ENCODE measurements around the gene ZFHX2. TPM values are rescaled to one million over a fixed set of nuclear protein-coding genes. Genes with fewer than 3 reads are reported as not detected.
A peak's percentile ranks its signal among the peaks of the same experiment; 100 is the strongest.

The ZFHX2 gene
- total RNA-seq, 1 donor from 2014 or later = 39.1 TPM

DNA sequence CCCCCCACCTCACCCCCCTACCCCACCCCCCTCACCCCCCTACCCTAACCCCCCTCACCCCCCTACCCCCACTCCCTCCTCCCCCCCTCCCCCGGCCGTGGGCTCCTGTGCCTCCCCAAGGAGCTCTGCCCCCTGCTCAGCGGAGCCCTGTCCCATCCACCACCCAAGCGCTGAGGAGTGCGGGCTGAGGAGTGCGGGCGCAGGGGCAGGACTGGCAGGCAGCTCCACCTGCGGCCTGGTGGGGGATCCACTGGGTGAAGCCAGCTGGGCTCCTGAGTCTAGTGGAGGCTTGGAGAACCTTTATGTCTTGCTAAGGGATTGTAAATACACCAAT lies 29.4 kb upstream of the ZFHX2 start:
- peaks cover 16% of the 10 kb centered on the region for H3K27me3 Mint-ChIP-seq (ENCODE audit: unreplicated experiment)
- H3K4me3 Mint-ChIP-seq (ENCODE audit: unreplicated experiment) = no peak overlapping the region
- H3K9me3 Mint-ChIP-seq (ENCODE audit: unreplicated experiment) = peaks cover 8% of the 10 kb centered on the region
- H3K4me1 Mint-ChIP-seq (ENCODE audit: low read depth, unreplicated experiment) = peaks cover 2% of the 10 kb centered on the region
- H3K36me3 Mint-ChIP-seq (ENCODE audit: unreplicated experiment) = no peaks in the 10 kb centered on the region
- peak; percentile 34 for DNase-seq
- H3K27ac Mint-ChIP-seq (ENCODE audit: unreplicated experiment) = no peak overlapping the region
- TF ChIP-seq, protein P1, sequence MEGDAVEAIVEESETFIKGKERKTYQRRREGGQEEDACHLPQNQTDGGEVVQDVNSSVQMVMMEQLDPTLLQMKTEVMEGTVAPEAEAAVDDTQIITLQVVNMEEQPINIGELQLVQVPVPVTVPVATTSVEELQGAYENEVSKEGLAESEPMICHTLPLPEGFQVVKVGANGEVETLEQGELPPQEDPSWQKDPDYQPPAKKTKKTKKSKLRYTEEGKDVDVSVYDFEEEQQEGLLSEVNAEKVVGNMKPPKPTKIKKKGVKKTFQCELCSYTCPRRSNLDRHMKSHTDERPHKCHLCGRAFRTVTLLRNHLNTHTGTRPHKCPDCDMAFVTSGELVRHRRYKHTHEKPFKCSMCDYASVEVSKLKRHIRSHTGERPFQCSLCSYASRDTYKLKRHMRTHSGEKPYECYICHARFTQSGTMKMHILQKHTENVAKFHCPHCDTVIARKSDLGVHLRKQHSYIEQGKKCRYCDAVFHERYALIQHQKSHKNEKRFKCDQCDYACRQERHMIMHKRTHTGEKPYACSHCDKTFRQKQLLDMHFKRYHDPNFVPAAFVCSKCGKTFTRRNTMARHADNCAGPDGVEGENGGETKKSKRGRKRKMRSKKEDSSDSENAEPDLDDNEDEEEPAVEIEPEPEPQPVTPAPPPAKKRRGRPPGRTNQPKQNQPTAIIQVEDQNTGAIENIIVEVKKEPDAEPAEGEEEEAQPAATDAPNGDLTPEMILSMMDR (IDR thresholded peaks at IDR 0.05; ENCODE audit: partially characterized antibody, unreplicated experiment) = no peak

DNA sequence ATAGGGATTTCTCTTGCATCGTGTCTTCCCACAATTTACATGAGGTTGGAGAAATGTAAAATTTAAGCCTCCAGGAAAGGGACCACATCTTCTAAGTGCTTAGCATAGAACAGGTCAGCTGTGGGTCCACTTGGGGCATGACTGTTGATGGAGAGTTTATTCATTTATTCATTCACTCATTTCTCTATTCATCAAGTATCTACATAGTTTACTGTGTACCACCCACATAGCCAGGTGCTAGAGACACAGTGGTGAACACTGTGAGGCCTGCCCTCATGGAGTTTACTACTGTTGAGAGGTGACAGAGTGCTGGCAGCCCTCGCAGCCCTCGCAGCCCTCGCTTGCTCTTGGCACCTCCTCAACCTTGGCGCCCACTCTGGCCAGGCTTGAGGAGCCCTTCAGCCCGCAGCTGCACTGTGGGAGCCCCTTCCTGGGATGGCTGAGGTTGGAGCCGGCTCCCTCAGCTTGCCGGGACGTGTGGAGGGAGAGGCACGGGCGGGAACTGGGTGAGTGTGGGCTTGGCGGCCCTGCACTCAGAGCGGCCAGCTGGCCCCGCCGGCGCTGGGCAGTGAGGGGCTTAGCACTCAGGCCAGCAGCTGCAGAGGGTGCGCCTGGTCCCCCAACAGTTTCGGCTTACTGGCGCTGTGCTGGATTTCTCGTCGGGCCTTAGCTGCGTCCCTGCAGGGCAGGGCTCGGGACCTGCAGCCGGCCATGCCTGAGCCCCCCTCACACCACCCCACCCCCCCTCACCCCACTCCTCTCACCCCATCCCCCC lies 28.8 kb upstream of the ZFHX2 start:
- Mint-ChIP-seq H3K36me3 (ENCODE audit: unreplicated experiment) (no peaks in the 10 kb centered on the region), H3K9me3 (ENCODE audit: unreplicated experiment) (peaks cover 6% of the 10 kb centered on the region), H3K4me1 (ENCODE audit: low read depth, unreplicated experiment) (peaks cover 2% of the 10 kb centered on the region), H3K27ac (ENCODE audit: unreplicated experiment) (no peak overlapping the region), H3K27me3 (ENCODE audit: unreplicated experiment) (peaks cover 17% of the 10 kb centered on the region), H3K4me3 (ENCODE audit: unreplicated experiment) (peak overlapping the region; percentile 88)
- DNase-seq = no peak
- TF ChIP-seq, protein P1 (IDR thresholded peaks at IDR 0.05; ENCODE audit: partially characterized antibody, unreplicated experiment) = no peak

DNA sequence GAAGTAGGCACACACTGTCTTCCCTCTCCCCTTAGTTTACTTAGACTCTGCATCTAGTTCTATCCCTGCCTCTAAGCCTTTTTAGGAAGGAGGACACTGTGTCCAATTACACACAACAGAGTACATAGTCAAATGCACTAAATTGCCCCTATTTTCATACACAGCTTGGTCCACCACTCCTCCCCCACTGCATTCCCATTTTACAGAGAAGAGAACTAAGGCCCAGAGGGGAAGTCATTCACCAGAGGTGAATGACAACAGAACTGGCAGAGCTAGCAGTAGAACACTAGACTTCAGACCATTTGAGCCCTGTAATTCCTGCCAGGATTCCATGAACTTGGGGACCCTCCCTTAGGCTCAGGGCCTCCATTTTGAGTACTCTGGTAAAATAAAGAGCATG lies 28.2 kb upstream of the ZFHX2 start:
- Mint-ChIP-seq H3K36me3 (ENCODE audit: unreplicated experiment) (no peaks in the 10 kb centered on the region), H3K27me3 (ENCODE audit: unreplicated experiment) (peaks cover 20% of the 10 kb centered on the region)

DNA sequence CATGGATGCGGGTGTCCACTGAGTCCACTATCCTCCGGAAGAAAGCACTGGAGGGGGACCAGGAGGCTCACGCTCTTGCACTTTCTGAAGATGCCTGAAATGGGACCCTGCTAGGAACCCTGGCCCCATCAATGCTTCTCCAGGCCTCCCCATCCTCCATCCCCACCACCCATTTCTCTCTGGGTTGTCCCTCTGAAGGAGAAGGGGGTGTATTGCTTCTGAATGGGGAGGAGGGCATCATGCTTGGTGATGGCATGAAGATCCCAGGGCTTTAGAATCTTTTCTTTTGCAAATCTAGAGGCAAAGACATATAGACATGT lies 27.7 kb upstream of the ZFHX2 start:
- peak overlapping the region; percentile 91 for H3K27ac Mint-ChIP-seq (ENCODE audit: unreplicated experiment)
- H3K4me3 Mint-ChIP-seq (ENCODE audit: unreplicated experiment) = peak overlapping the region; percentile 88
- H3K36me3 Mint-ChIP-seq (ENCODE audit: unreplicated experiment) = no peaks in the 10 kb centered on the region
- peaks cover 20% of the 10 kb centered on the region for H3K27me3 Mint-ChIP-seq (ENCODE audit: unreplicated experiment)
- no peak for DNase-seq
- TF ChIP-seq, protein P1 (IDR thresholded peaks at IDR 0.05; ENCODE audit: partially characterized antibody, unreplicated experiment) = no peak
- peaks cover 8% of the 10 kb centered on the region for H3K9me3 Mint-ChIP-seq (ENCODE audit: unreplicated experiment)
- peaks cover 2% of the 10 kb centered on the region for H3K4me1 Mint-ChIP-seq (ENCODE audit: low read depth, unreplicated experiment)

More for the DNA sequence above, 28.2 kb upstream of the ZFHX2 start:
- TF ChIP-seq, protein P1 (IDR thresholded peaks at IDR 0.05; ENCODE audit: partially characterized antibody, unreplicated experiment) = no peak
- H3K9me3 Mint-ChIP-seq (ENCODE audit: unreplicated experiment) = peaks cover 8% of the 10 kb centered on the region
- H3K4me3 Mint-ChIP-seq (ENCODE audit: unreplicated experiment) = peak overlapping the region; percentile 88
- no peak for DNase-seq
- H3K27ac Mint-ChIP-seq (ENCODE audit: unreplicated experiment) = peak overlapping the region; percentile 81
- peaks cover 2% of the 10 kb centered on the region for H3K4me1 Mint-ChIP-seq (ENCODE audit: low read depth, unreplicated experiment)

DNA sequence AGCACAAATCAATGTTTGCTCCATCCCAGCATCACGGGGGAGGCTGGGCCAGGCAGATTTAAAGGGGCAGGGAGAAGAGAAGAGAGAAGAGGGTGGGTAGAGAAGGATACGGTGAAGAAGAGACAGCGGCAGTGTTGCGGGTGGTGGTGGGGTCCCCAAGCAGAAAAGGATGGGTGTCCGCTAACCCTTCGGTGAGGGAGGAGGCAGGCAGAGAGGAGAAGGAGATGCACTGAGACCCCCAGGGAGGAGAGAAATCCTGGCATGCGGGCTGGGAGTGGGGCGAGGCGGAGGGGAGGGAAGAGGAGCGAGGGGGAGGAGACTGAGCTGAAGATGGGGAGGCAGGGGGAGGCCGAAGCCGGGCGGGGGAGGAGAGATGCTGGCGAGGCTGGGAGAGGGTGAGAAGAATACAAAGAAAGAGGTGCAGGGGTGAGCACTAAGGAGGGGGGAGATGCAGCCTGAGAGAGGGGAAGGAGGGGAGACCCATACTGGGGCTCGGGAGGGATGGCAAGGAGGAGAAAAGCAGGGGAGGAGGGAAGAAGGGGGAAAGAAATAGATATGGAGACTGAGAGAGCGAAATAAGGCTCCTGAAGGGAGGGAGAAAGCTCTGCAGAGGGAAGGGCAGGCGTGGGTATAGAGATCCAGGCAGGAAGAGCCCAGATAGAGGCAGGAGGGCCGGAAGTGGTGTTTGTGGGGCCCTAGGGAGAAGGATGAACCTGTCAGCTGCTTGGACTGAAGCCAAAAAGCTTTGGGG lies 27.2 kb upstream of the ZFHX2 start, which contains the start of gene JPH4:
TSS of gene JPH4 (minus strand) at position 231 of the 751 bp plus-strand sequence. CDS start 1,337 bp downstream, outside the sequence.
- H3K27ac Mint-ChIP-seq (ENCODE audit: unreplicated experiment) = peak within 1 kb of the TSS; percentile 91
- peak within 1 kb of the TSS; percentile 88 for H3K4me3 Mint-ChIP-seq (ENCODE audit: unreplicated experiment)
- H3K9me3 Mint-ChIP-seq (ENCODE audit: unreplicated experiment) = peaks cover 8% of the 10 kb centered on the region
- H3K36me3 Mint-ChIP-seq (ENCODE audit: unreplicated experiment) = peaks cover 3% of the 10 kb centered on the region
- peak; percentile 83 for DNase-seq
- TF ChIP-seq, protein P1 (IDR thresholded peaks at IDR 0.05; ENCODE audit: partially characterized antibody, unreplicated experiment) = no peak
- H3K27me3 Mint-ChIP-seq (ENCODE audit: unreplicated experiment) = peaks cover 22% of the 10 kb centered on the region
- peaks cover 4% of the 10 kb centered on the region for H3K4me1 Mint-ChIP-seq (ENCODE audit: low read depth, unreplicated experiment)
